Gastroesophageal sphincter (tissue), 3 donors: Measurements from ENCODE around the gene AGTR1.

ENCODE experiments used
- CTCF ChIP-seq, 4 experiments: fragments of 200-600 bp in 2 of 4; fragments of 450-650 bp in 2 of 4; sonication (generic) in 1 of 4; IDR thresholded peaks; one replicate each; pipeline ENCODE4 v1.5.1; 2017 to 2019; ENCODE audit warnings: antibody characterized with exemption in 4 of 4, mild to moderate bottlenecking in 2 of 4, moderate library complexity in 2 of 4
- EP300 ChIP-seq: sonication (generic); formaldehyde crosslinking; IDR thresholded peaks from one replicate; pipeline ENCODE4 v1.6.1; 2017; ENCODE audit warnings: antibody characterized with exemption, mild to moderate bottlenecking
- POLR2A ChIP-seq, 2 donors: fragments of 450-650 bp; IDR thresholded peaks; one replicate each; pipeline ENCODE4 v1.6.1; 2017; ENCODE audit warnings: antibody characterized with exemption in 2 of 2, mild to moderate bottlenecking in 2 of 2, moderate library complexity in 1 of 2
- POLR2AphosphoS5 ChIP-seq: sonication (generic); formaldehyde crosslinking; IDR thresholded peaks from one replicate; pipeline ENCODE4 v1.6.1; 2017; ENCODE audit warnings: antibody characterized with exemption

GRCh38 chr3:148757238-148758215, 59.8 kb downstream of the AGTR1 start:
- TF ChIP-seq CTCF (IDR thresholded peaks at IDR 0.05) (no peak), POLR2A (IDR thresholded peaks at IDR 0.05) (no peak), EP300 (no peak), POLR2AphosphoS5 (no peak)
